ENCODE data around the gene SNTB2. TPM values are rescaled to one million over a fixed set of nuclear protein-coding genes. Genes with fewer than 3 reads are reported as not detected.

Gene SNTB2
- total and polyA plus RNA-seq, 10 donors: 1.9 to 48.5 (median 28.9) TPM

DNA sequence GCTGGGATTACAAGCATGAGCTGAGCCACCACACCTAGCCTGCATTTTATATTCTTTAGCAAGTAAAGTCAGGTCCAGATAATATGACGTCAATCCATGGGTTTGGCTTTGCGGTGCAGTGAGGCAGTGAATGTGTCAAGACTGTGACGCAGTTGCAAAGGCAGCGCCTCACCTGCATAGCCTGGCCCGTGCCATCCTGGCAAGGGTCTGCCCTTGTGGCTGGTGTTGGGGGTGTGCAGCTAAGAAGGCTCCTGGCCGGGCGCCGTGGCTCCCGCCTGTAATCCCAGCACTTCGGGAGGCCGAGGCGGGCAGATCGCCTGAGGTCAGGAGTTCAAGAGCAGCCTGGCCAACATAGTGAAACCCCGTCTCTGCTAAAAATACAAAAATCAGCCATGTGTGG, 136.5 kb downstream of the SNTB2 start:
- no peak overlapping the region for H3K4me3 ChIP-seq
- no peaks in the 10 kb centered on the region for H3K27me3 ChIP-seq (replicated peaks in 1 of 7)
- intact Hi-C loops (cut with DNase I; ENCODE audit: low total_unique reads): no loop called here
- peak in 1 of 3 donors; percentile 51 for TF ChIP-seq POLR2AphosphoS5 (IDR thresholded peaks at IDR 0.05)
- no peak for TF ChIP-seq POLR2A (IDR thresholded peaks at IDR 0.05)
- TF ChIP-seq, protein P1, sequence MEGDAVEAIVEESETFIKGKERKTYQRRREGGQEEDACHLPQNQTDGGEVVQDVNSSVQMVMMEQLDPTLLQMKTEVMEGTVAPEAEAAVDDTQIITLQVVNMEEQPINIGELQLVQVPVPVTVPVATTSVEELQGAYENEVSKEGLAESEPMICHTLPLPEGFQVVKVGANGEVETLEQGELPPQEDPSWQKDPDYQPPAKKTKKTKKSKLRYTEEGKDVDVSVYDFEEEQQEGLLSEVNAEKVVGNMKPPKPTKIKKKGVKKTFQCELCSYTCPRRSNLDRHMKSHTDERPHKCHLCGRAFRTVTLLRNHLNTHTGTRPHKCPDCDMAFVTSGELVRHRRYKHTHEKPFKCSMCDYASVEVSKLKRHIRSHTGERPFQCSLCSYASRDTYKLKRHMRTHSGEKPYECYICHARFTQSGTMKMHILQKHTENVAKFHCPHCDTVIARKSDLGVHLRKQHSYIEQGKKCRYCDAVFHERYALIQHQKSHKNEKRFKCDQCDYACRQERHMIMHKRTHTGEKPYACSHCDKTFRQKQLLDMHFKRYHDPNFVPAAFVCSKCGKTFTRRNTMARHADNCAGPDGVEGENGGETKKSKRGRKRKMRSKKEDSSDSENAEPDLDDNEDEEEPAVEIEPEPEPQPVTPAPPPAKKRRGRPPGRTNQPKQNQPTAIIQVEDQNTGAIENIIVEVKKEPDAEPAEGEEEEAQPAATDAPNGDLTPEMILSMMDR (IDR thresholded peaks at IDR 0.05 in 8 of 11, conservative IDR thresholded peaks at IDR 0.05 in 3 of 11): no peak
- no peaks in the 10 kb centered on the region for H3K9me3 ChIP-seq
- H3K4me1 ChIP-seq: peaks cover 17 to 54% (median 37%) of the 10 kb centered on the region in 6 donors
- 92 to 97% (median 94%) methylated on average over 12 to 14 of the region's 14 CpGs for WGBS, 5 donors
- peak; percentile 58 for DNase-seq
- H3K27ac ChIP-seq: no peak overlapping the region
- H3K36me3 ChIP-seq: peaks cover 16 to 100% (median 82%) of the 10 kb centered on the region in 6 donors

DNA sequence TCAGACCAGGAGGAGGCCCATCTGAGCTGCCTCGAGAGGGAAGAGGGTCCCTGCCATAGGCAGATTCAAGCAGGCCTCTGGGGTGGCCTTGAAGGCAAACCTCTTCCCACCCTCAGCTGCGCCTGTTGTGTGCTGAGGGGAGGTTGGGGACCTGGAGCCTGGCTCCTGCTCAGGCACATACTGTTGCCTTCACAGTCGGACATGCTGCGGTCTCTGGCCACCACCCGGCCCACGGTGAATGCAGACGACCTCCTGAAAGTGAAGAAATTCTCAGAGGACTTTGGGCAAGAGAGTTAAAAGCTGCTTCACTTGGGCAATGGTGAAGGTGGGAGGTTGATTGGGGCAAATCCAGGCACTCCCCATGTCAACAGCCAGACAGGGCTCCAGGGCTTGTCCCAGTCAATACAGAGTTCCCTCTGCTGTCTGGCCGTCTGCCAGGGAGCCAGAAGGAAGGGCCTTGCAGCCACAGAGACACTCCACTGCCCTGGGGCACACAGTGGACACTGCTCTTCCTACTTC, 137.1 kb downstream of the SNTB2 start:
- peak; percentile 73 for DNase-seq
- peaks cover 16 to 99% (median 75%) of the 10 kb centered on the region in 6 donors for H3K36me3 ChIP-seq
- 71 to 86% (median 77%) methylated on average over 8 of the region's 8 CpGs for WGBS, 5 donors

DNA sequence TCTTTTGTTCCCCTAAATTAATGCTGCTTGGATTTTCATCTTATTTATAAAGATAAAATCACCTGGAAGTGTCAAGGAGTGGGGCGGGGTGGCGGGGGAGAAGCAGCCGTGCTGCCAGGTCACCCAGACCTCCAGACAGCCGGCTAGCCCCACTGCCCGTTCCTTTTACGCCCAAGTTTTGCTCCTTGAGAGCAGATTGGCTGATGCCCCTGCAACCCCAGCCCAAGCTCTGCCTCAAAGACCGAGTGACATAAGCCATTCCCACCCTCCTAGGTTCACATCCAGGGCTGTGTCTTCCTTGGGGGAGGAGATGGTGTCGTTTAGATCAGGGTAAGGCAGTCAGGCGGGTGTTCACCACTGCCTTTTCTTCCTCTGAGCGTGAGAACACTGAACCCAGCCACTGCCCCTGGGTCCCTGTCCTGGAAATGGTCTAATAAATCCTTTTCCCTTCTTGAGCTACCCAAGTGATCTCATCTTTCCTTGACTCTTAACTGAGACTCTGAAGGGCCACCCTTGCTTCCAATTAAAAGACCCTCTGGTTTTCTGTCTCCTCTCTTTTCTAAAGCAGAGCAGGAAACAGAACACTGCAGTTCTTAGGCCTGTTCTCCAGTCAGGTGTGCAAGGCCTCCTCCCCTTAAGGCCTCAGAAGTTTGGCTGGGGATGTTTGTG, 137.8 kb downstream of the SNTB2 start:
- Histone ChIP-seq H3K27me3 (replicated peaks in 1 of 7) (no peaks in the 10 kb centered on the region), H3K36me3 (peaks cover 12 to 93% (median 69%) of the 10 kb centered on the region in 6 donors), H3K4me1 (peaks cover 30 to 67% (median 50%) of the 10 kb centered on the region in 6 donors), H3K9me3 (no peaks in the 10 kb centered on the region), H3K27ac (peak overlapping the region in 2 of 8 donors; percentile 7 to 30), H3K4me3 (no peak overlapping the region)
- intact Hi-C loops (cut with DNase I; ENCODE audit: low total_unique reads): no loop called here
- 79 to 89% (median 86%) methylated on average over 10 of the region's 10 CpGs for WGBS, 5 donors
- DNase-seq: peak; percentile 40
- TF ChIP-seq POLR2AphosphoS5 (IDR thresholded peaks at IDR 0.05): no peak
- TF ChIP-seq POLR2A (IDR thresholded peaks at IDR 0.05): no peak
- TF ChIP-seq, protein P1 (IDR thresholded peaks at IDR 0.05 in 8 of 11, conservative IDR thresholded peaks at IDR 0.05 in 3 of 11): no peak

More for the DNA sequence above, 137.1 kb downstream of the SNTB2 start:
- peak overlapping the region in 2 of 8 donors; percentile 7 to 30 for H3K27ac ChIP-seq
- no peak overlapping the region for H3K4me3 ChIP-seq
- intact Hi-C loops (cut with DNase I; ENCODE audit: low total_unique reads): no loop called here
- TF ChIP-seq POLR2AphosphoS5 (IDR thresholded peaks at IDR 0.05) (peak in 1 of 3 donors; percentile 41), POLR2A (IDR thresholded peaks at IDR 0.05) (no peak)
- TF ChIP-seq, protein P1 (IDR thresholded peaks at IDR 0.05 in 8 of 11, conservative IDR thresholded peaks at IDR 0.05 in 3 of 11): no peak
- no peaks in the 10 kb centered on the region for H3K9me3 ChIP-seq
- no peaks in the 10 kb centered on the region for H3K27me3 ChIP-seq (replicated peaks in 1 of 7)
- H3K4me1 ChIP-seq: peaks cover 24 to 61% (median 43%) of the 10 kb centered on the region in 6 donors

DNA sequence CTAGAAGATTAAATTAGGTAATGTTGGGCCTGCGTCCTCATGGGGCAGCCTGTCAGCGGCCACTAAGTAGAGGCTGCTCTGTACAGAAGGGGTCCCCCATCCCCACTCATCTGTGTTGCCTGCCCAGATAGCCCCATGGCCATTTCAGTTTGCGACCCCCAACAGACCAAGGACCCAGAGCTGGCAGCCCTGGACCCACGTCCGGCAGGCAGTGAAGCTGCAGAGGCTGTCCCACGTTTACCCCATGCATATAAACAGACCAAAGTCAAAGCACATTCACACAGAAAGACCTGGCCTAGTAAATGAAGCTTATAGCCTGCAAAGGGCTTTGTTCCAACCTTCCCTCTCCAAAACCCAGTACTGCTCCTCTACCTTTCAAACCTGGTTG, 138.8 kb downstream of the SNTB2 start:
- peaks cover 5 to 82% (median 58%) of the 10 kb centered on the region in 6 donors for H3K36me3 ChIP-seq
- 90 to 93% (median 92%) methylated on average over 4 to 6 of the region's 6 CpGs for WGBS, 5 donors
- peak; percentile 41 for DNase-seq

More for the DNA sequence above, 138.8 kb downstream of the SNTB2 start:
- intact Hi-C loops (cut with DNase I; ENCODE audit: low total_unique reads): no loop called here
- TF ChIP-seq POLR2AphosphoS5 (IDR thresholded peaks at IDR 0.05) (peak in 2 of 3 donors; percentile 12 to 20), POLR2A (IDR thresholded peaks at IDR 0.05) (no peak)
- H3K27ac ChIP-seq: peak overlapping the region in 3 of 8 donors; percentile 10 to 28 (median 13)
- H3K9me3 ChIP-seq: no peaks in the 10 kb centered on the region
- H3K4me3 ChIP-seq: no peak overlapping the region
- H3K4me1 ChIP-seq: peaks cover 30 to 73% (median 56%) of the 10 kb centered on the region in 6 donors
- no peaks in the 10 kb centered on the region for H3K27me3 ChIP-seq (replicated peaks in 1 of 7)
